ENCODE measurements around the gene ST3GAL4. TPM values are rescaled to one million over a fixed set of nuclear protein-coding genes. Genes with fewer than 3 reads are reported as not detected.

The ST3GAL4 gene
- total RNA-seq, 1 donor from 2014 or later: 30.1 TPM

DNA sequence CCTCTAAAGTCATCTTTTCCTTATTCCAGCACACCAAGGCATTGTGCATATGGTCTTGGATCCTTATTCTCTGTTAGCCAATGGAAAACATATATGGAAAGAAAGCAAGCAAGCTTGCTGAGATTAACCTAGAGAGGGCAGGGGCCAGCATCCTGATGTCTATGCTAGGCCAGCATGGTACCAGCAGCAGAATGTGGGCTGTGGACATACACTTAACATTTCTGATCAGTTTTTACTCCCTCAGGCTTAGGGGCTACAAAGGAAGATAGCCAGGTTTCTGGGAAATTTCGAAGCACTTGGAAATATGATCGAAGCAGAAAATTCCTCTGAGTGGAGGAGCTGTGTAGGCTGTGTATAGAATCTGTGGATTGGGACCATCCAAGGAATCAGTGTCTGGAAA, 67.0 kb downstream of the ST3GAL4 start:
- no peak for DNase-seq (ENCODE audit: low spot score)

DNA sequence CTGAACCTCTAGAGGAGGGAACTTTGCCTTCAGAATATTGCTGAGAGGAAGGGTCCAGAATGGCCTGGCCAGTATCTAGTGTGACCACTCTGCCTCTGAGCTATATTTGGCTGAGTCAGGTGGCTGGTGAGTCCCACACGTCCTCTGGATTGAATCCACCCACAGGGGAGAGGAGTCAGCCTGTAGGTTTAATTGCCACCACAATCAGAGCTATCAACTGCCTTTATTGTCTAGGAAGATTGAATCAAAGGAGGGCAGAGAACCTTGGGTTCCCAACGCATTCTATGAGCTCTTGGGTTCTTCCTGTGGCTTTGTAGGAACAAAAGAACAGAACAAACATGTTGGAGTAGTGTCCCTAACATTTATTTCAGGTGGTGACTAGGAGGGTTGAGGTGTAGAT, 67.7 kb downstream of the ST3GAL4 start:
- no peak for DNase-seq (ENCODE audit: low spot score)

DNA sequence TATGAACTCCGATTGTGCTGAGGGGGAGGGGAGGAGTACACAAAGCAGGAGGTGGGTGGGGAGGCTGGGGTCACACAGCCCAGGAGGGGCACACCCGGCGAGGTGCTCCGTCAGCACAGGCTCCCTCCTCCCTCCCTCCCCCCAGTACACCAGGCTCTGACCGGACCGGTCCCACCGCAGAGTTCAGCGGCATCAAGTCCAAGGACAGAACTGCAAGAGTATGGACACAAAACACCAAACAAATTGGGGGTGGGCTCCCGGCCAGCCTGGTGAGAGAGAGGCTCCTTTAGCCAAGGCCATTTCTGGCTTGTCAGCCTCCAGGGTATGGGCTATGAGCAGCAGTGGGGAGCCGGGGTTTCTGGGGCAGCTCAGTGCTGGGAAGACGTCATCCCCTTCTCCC, 68.3 kb downstream of the ST3GAL4 start:
- DNase-seq (ENCODE audit: low spot score): no peak

- DNase-seq (ENCODE audit: low spot score): no peak
Observed at GRCh38 chr11:126424471-126425039, 69.1 kb downstream of the ST3GAL4 start.

- DNase-seq (ENCODE audit: low spot score): no peak
Observed at GRCh38 chr11:126426106-126426505, 70.6 kb downstream of the ST3GAL4 start.

DNA sequence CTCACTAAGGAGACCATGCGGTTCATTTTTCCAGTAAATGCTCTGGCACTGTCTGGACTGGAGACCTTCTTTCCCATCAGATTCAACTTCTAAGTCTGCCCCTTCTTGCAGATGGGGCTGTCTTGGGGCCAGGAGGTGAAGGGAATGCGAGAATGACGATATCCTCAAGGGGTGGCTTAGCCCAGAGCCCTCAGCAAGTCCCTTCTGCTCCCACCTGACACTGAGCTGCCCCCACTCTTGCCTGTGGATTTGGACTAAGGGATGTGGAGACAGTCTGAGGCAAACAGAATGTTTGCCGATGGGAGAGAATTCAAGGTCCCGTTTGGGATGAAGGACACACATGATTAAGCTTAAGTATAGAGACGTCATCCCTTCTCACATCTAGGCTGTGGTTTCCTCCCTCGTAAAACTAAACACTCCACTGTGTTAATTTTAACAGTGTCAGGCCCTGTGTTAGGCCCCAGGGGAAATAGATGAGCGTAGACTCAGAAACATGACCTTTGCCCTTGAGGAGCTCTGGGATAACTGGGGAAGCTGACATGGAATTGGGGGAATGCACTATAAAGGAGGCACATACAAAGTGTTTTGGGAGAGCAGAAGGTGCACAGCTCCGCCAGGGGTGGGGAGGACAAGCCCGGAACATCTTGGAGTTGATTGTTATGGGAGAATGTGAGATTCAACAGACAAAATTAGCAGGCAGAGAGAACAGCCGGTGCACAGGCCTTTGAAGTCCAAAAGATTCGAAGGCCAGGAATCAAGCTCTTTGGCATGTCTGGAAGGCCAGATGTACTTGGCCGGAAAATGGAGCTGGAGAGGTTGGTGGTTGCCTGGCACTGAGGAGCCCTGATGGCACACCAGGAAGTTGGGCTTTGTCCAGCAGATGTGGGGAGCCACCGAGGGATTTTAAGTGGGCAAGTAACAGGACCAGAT, 71.6 kb downstream of the ST3GAL4 start:
- no peak for DNase-seq (ENCODE audit: low spot score)

DNA sequence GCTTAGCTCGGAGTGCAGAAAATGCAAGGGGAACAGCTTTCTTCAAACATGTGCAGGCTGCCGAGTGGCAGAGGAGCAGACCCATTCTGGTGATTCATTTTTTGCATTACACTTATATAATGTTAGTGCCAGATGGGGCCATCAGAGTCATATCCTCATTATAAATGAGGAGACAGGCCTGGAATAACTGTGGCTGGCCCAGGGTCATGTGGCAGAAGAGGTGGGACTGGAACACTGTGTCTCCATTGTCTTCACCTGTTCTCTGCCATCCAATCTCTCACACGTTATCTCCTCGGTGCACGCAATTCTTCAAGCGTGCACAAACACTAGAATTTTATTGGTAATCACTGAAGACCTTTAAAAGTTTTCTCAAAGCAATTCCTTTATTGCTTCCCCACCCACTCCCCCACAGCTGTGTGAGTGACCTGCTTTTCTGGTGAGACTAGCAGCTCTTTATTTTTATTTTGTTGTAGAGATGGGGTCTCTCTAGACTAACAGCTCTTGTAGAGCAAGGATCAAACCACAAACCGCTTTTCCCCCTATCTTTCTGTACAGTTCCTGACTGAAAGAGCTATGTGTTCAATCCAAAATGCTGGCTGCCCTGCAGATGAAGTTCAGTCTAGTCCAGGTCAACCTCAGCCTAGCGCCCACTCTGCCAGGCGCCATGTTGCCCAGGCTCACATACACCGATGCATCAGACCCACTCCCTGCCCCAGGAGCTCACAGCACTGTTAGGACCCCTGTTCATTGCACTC, 75.3 kb downstream of the ST3GAL4 start:
- DNase-seq (ENCODE audit: low spot score): no peak

DNA sequence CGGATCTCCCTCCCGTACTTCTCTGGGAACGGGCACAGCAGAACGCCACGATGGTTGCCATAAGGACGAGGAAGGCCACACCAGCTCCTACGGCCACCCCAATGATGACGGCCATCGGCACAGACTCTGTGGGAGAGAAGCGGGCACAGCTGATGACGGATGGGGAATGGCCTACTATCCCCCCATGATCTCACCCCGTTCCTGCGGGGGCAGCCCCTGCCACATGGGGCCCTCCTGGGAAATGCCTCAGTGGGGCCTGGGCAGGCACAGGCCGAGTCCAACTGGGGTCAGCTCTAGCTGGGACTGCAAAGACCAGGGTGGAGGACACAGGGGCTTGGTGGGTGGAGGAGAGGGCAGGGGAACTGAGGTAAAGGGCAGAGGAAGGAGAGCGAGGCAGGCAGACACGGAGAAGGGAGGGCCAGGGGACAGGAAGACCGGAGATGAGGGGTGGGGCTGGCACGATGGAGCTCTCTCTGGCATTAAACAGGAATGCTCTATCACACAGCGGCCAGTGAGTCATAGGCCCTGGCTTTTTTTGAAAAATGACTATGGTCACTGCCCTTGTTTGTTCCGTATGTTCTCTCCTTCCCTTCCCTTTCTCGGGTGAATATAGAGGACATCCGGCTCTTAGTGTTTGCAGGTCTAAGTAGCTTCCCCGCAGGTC, 76.0 kb downstream of the ST3GAL4 start:
- DNase-seq (ENCODE audit: low spot score): peak; percentile 85

DNA sequence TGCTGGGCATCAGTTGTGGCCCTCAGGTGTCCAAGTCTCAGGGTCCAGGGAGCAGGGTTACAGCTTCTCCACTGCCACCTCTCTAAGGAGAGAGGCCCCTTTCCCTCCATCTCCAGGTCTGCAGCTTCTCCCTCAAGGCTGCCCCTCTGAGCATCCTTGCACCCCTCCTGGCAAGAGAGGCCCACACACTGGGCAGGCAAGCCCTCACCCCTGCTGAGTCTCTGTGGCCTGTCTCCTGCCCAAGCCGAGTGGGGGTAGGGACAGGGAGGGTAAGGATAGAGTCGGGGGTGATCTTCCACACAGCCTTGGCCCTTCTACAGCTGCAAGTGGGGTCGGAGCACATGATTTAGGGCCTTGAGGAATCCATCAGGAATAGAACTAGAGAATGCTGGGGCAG, 76.6 kb downstream of the ST3GAL4 start:
- DNase-seq (ENCODE audit: low spot score): no peak

DNA sequence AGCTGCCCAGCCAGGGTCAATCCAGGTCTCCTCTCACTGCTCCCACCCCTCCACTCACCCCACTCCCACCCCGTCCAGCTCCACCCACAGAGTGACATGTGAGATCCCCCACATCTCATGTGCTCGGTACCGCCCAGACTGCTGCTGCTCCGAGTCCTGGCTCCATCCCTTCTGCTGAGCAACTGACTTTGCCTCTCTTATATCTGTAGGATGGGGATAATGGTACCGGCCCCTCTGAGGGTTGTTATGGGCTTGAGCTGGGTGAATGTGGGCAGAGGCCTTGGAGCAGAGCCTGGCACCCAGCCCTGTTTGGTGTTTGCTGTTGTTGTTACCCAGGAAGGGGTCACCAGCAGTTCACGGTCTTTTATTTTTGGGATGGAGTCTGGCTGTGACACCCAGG, 77.0 kb downstream of the ST3GAL4 start:
- DNase-seq (ENCODE audit: low spot score): no peak

GRCh38 chr11:126433244-126433846, 77.9 kb downstream of the ST3GAL4 start:
- DNase-seq (ENCODE audit: low spot score): no peak

- no peak for DNase-seq (ENCODE audit: low spot score)
Observed at GRCh38 chr11:126433989-126434949, 78.8 kb downstream of the ST3GAL4 start.

GRCh38 chr11:126434950-126435335, 79.5 kb downstream of the ST3GAL4 start:
- DNase-seq (ENCODE audit: low spot score): no peak

DNA sequence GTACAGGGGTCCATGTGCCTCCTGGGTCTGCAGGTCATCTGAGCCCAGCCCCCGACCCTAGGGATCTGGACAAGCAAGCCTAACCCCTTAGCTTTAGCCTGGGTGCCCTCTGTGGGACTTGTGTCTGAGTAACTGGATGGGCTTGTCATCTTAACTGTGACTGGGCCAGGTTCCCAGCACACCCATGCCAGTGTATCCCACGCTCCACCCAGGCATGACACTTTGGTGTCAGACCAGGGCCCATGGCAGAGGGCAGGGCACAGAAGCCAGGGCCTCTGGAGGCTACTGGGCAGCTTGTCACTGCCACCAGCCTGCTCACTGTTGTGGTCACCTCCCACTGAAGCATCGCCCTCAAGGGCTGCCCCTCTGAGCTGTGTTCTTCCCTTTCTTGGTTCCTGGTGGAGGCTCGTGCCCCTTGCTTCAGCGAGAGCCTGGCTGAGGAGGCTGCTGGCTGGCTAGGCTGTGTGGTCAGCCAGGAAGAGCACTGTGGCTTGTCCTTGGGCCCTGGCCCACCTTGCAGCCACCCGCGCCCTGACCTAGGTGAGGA, 80.8 kb downstream of the ST3GAL4 start:
- no peak for DNase-seq (ENCODE audit: low spot score)

- no peak for DNase-seq (ENCODE audit: low spot score)
Observed at GRCh38 chr11:126437731-126438130, 82.2 kb downstream of the ST3GAL4 start.

DNA sequence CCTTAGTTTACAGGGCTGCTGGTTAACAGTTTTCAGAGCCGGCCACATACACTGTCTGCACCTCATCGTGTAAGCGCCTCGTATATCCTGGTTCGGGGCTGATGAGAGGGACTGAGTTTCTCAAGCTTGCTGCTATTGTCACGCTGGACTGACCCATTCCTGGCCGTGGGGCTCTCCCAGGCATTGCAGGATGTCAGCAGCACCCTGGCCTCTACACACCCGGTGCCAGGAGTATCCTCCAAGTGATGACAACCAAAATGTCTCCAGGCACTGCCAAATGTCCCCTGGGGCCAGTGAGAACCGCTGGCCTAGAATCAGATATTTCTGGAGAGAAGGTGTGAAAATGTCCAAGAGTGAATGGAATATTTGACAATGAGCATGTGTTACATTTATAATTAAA, 82.8 kb downstream of the ST3GAL4 start:
- no peak for DNase-seq (ENCODE audit: low spot score)

GRCh38 chr11:126438691-126439090, 83.2 kb downstream of the ST3GAL4 start:
- DNase-seq (ENCODE audit: low spot score): no peak

DNA sequence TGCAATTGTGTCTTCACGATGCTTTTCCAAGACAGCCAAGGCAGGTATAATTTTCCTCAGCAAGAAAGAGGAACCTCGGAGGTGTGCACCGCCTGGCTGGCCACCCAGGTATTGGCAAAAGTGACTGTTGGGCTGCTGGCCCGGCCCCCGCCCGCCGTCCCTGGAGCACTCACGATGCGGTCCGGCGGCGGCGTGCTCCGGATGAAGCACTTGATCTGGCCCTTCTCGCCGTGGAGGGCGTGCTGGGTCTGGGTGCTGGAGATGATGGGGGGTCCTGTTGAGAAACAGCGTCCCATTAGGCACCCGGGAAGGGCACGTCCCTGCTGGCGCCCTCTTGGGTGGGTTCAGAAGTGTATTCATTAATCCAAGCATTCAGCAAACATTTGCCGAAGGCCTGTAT, 84.8 kb downstream of the ST3GAL4 start:
- no peak for DNase-seq (ENCODE audit: low spot score)

GRCh38 chr11:126440792-126441514, 85.5 kb downstream of the ST3GAL4 start:
- DNase-seq (ENCODE audit: low spot score): peak; percentile 79

All from umbilical cord (tissue), 2 donors.